RKO (cell line): ENCODE data around the gene EIF4E1B.
"Not testable (repeated sequence)": the region's sequence is repeated elsewhere in the genome, so short reads cannot be mapped to it uniquely, and the experiment has no call there.

ENCODE experiments used
- DNase-seq: peaks from one replicate; pipeline ENCODE4 v3.0.0-alpha.2; 2016; ENCODE audit warnings: low spot score

EIF4E1B gene

DNA sequence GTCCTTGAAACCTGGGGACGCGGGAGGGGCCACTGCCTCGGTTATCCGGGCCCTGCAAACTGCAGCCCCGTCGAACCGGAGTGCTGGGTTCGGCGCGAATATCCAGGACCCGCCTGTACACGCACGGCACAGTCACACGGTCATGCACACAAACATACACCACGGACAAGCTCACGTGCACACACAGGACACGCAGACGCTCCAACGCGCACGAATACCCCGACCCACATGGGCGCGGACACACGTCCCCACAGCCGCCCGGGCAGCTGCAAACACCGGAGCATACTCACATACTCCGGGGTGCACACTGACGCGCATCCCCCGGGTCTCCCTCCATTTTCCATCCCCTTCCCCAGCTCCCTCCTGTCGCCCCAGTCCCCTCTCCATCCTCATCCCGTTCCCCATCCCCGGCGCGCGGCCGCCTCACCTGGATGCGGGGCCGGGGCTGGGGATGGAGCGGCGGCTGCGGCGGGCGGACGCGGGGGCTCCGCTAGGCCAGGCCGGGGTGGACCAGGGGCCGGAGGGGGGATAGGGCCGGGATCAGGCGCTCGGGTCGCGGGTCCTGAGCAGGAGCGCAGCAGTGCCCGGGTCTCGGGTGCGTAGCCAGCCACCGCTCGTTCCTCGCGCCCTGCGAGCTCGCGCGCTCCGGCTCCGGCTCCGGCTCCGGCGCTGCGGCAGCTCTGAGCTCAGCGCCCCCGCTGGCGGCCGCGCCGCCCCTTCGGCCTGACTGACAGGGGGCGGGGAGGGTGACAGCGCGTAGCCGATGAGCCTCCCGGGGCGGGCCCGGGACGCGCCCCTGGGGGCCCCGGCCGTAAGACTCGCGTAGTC, at the start of gene EIF4E1B, which contains the start of gene SNCB:
Gene EIF4E1B, plus strand, starts transcription at position 823 of the 828 bp plus-strand sequence. CDS start 12,113 bp downstream, outside the sequence.
Gene SNCB, minus strand, starts transcription at position 682 of the 828 bp plus-strand sequence. CDS start 880 bp downstream, outside the sequence.
- no peak for DNase-seq

DNA sequence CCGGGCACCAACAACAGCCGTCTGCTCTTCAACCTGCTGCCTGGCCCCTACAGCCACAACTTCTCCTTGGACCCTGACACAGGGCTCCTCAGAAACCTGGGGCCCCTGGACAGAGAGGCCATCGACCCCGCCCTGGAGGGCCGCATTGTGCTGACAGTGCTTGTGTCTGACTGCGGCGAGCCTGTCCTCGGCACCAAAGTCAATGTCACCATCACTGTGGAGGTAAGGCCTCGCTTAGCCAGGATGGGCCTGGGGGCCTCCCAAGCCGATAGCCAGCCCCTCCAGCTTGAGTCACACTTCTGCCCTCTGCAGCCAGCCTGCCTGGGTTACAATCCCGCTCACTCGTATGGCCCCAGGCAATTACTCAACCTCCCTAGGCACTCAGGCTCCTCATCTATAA, 49.1 kb upstream of the EIF4E1B start:
- DNase-seq: no peak

DNA sequence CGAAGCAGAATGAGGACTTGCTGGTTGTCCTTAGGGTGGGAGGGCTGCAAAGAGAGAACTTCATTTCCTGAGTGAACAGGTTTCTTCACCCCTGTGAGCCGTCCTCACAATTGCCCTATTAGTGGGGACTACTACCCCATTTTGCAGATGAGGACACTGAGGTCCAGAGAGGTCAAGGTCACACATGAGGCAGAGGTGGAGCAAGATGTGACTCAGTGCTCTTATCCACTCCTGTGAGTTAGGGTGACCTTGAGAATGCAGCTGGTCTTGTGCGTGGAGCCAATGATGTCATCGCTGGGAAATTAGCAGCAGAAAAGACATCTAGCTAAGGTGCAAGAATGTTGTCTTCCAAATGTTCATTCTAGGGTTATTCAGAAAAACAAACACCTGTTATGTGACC, 47.4 kb upstream of the EIF4E1B start:
- peak; percentile 23 for DNase-seq

DNA sequence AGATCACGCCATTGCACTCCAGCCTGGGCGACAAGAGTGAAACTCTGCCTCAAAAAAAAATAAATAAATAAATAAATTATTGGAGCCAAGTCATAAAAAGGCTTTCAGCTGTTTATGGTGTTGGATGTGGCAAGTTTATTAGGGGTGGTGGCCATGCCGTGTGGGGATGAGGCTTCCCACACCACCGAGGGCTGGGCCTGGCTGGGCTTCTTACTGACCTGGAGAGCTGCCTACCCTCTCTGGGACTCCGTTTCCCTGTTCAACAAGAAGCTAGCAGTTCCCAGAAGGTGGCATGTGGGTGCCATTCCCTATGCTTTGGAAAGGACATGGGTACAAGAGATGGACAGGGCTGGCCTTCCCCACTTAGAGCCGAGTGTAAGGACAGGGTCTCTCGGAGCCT, 43.1 kb upstream of the EIF4E1B start:
- no peak for DNase-seq

DNA sequence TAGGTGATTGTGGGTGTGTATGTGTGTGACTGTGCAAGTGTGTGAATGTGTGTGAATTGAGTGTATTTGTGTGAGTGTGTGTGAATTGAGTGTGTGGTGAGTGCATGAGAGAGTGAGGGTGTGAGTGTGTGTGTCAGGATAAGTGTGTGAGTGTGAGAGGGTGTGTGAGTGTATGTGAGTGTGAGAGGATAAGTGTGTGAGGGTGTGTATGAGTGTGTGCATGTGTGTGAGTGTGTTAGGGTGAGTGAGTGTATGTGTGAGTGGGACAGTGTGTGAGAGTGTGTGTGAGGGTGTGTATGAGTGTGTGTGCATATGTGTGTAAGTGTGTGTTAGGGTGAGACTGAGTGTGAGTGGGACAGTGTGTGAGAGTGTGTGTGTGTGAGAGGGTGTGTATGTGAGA, 42.2 kb upstream of the EIF4E1B start:
- DNase-seq: no peak

GRCh38 chr5:176589039-176589769, 41.3 kb upstream of the EIF4E1B start:
- no peak for DNase-seq

- no peak for DNase-seq
These were observed 40.3 kb upstream of the EIF4E1B start for GRCh38 chr5:176590035-176590717.

GRCh38 chr5:176591667-176592066, 38.8 kb upstream of the EIF4E1B start:
- not testable (repeated sequence) for DNase-seq

DNA sequence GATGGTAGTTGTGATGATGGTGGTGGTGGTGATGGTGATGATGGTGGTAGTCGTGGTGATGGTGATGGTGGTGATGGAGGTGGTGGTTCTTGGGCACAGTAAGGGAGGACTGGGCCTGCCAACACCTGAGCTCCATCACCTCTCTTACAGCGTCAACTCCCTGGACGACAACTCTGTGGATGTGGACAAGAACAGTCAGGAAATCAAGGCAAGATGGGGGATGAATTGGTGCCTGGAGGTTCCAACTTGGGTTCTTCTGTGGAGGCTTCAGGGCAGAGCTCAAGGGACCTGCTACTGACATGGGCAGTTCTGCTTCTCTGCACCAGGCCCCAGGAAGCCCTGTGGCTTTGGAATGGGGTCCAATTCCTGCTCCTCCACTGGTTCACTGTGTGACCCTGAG, 37.9 kb upstream of the EIF4E1B start:
- no peak for DNase-seq

DNA sequence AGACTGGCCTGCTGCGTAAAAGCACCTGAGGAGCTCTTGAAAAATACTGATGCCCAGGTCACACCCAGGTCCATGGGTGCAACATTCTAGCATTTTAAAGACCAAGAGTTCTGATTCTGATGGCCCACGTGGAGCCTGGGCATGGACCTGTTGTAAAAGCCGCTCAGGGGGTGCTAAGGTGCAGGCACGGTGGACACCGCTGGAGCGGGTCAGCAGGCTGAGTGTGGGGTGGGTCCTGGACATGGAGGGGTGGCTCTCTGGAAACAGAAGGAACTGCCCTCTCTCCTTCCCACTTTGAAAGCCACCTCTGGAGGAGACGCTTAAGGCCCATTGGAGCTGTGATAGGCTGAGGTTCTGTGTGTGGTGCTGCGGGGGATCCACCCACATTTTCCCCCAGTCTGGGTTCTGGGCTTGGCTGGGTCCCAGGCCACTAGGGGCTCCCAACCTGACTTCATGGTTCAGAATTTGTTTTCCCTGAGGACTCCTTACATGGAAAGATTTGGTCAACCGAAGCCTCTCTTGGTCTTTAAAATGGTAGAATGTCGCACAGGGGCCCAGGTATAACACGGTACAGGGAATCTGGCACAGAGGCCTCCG, 37.1 kb upstream of the EIF4E1B start:
- DNase-seq: no peak

DNA sequence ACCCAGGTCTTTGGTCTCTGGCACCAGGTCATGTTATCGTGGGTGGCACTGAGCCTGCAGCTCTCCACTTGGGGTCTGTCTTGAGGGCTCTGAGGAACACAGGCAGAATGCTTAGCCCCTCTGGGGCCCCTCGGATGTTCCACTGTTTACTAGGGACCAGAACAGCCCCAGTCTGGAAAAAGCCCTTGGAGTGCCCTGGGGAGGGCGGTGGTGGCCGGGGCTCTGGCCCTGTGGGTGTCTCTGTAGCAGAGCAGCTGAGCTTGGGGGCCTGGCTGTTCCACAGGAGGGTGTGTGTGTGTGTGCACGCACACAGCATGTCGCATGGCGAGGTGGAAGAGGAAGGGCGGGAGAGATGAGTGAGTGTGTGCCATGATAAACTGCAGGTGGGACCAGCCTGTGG, 35.9 kb upstream of the EIF4E1B start:
- no peak for DNase-seq

GRCh38 chr5:176595386-176595943, 35.0 kb upstream of the EIF4E1B start:
- DNase-seq: no peak

GRCh38 chr5:176596069-176596644, 34.3 kb upstream of the EIF4E1B start:
- no peak for DNase-seq

DNA sequence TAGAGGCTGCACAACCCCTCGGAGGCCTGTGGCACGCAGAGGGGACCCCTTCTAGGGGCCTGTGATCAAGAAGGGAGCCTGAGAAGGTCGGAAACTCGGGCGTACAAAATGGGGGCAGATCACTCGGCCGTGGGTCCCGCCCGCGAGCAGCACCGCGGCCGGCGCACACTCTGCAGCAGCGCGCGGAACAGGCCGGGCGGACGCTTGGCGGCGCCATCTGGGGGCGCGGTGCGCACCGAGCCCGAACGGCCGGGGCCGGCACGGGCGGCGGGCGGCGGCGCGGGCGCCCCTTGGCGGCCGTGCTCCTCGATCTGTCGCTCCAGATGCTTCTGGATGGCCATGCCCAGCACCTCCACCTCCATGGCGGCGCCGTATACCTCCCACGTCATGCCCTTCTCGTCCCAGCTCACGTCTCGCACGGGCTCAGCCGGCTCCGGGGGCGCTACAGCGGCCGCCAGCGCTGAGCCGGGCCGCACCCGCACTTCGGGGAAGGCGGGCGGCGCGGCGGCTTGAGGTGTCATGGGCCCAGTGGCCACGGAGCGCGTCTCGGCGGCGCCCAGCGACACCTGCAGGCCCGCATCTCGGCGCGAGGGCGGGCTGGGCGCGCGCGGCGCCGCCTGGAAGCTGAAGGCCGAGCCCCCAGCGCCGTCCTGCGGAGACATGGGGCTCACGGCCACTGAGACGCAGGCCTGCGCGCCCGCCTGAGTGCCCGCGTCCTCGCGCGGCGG, 33.6 kb upstream of the EIF4E1B start:
- DNase-seq: no peak

DNA sequence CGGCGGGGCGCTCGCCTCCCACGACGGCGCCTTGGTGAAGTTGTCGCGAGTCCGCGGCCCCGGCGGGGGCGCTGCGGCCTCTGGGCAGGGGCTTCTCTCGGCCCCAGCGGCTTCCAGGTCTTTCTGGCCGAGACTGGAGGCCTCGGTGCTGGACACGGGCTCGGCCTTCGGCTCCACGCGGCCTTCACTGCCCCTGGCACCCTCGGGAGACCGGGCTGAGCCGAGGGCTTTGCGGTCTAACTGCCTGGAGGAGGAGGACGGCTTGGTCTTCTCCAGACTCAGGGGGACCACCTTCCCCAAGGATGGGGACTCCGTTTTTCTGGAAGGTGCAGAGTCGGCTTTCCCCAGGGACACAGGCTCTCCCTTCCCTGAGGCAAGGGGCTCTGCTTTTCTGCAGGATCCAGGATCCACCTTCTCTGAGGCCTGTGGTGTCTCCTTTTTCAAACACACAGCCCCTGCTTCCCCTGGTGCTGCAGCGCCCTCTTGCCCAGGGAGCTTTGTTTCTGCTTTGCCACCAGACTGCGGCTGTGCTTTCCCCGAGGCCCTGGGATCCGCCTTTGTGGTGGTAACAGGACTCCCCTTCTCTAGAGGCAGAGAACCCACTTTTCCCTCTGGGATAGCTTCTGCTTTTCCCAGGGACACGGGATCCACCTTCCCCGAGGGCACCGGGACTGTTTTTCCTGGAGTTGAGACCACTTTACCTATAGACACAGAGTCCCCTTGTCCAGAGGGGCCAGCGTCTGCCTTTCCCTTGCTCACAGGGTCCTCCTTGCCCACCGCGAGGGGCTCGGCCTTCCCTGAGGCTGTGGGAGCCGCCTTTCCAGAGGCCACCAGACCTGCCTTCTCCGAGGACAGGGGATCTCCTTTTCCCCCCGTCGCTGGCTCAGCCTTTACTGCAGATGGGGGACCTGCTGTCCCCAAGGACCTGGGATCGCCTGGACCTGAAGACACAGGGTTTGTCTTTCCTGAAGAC, 32.8 kb upstream of the EIF4E1B start:
- DNase-seq: no peak

DNA sequence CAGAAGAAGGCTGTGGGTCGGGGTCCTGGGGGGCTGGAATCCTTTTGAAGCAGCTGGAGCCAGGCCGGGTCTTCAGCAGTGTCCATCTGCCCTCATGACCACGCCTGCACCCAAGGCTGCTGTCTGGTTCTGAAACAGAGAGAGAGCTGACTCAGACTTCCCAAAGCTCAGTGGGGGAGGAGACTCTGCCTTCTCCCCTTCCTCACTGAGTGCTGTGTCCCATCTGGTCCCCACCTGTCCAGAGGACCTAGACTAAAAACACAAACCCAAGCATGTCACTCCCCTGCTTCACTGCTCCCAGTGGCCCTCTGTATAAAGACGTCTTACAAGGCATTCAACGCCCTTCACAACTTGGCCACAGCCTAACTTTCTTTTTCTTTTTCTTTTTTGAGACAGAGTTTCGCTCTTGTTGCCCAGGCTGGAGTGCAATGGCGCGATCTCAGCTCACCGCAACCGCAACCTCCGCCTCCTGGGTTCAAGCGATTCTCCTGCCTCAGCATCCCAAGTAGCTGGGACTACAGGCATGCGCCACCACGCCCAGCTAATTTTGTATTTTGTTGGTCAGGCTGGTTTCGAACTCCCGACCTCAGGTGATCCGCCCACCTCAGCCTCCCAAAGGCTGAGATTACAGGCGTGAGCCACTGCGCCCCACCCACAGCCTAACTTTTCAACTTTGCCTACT, 30.6 kb upstream of the EIF4E1B start:
- not testable (repeated sequence) for DNase-seq

- no peak for DNase-seq
These were observed 28.5 kb upstream of the EIF4E1B start for GRCh38 chr5:176601901-176602482.

GRCh38 chr5:176603091-176603490, 27.4 kb upstream of the EIF4E1B start:
- no peak for DNase-seq

- no peak for DNase-seq
These were observed 24.4 kb upstream of the EIF4E1B start for GRCh38 chr5:176606032-176606431.
